ENCODE results near the gene TRPM3.

DNA sequence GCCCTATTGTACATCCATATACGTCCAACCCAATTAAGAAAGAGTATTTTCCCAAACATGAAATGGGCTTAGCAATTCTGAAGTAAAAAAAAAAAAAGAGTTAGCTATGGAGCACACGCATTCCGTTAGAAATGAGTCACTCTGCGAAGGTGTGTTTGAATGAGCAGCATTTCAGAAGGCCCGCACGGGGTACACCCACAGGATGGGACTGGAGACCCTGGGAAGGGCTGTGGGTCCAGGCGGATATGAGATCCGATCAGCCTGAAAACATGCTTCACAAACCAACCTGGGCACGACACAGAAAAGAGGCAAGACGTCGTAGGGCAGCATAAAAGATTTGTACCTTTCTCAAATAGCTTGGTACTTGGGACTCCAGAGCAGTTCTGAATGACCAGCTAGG, 533.0 kb downstream of the TRPM3 start:
- TF ChIP-seq POLR2A (IDR thresholded peaks at IDR 0.05) = no peak
- TF ChIP-seq, protein P1, sequence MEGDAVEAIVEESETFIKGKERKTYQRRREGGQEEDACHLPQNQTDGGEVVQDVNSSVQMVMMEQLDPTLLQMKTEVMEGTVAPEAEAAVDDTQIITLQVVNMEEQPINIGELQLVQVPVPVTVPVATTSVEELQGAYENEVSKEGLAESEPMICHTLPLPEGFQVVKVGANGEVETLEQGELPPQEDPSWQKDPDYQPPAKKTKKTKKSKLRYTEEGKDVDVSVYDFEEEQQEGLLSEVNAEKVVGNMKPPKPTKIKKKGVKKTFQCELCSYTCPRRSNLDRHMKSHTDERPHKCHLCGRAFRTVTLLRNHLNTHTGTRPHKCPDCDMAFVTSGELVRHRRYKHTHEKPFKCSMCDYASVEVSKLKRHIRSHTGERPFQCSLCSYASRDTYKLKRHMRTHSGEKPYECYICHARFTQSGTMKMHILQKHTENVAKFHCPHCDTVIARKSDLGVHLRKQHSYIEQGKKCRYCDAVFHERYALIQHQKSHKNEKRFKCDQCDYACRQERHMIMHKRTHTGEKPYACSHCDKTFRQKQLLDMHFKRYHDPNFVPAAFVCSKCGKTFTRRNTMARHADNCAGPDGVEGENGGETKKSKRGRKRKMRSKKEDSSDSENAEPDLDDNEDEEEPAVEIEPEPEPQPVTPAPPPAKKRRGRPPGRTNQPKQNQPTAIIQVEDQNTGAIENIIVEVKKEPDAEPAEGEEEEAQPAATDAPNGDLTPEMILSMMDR (IDR thresholded peaks at IDR 0.05 in 8 of 11, conservative IDR thresholded peaks at IDR 0.05 in 3 of 11) = no peak

Measured in spleen (tissue), 7 donors.